ENCODE measurements around the gene SNX15.
A peak's percentile ranks its signal among the peaks of the same experiment; 100 is the strongest.

The SNX15 gene

DNA sequence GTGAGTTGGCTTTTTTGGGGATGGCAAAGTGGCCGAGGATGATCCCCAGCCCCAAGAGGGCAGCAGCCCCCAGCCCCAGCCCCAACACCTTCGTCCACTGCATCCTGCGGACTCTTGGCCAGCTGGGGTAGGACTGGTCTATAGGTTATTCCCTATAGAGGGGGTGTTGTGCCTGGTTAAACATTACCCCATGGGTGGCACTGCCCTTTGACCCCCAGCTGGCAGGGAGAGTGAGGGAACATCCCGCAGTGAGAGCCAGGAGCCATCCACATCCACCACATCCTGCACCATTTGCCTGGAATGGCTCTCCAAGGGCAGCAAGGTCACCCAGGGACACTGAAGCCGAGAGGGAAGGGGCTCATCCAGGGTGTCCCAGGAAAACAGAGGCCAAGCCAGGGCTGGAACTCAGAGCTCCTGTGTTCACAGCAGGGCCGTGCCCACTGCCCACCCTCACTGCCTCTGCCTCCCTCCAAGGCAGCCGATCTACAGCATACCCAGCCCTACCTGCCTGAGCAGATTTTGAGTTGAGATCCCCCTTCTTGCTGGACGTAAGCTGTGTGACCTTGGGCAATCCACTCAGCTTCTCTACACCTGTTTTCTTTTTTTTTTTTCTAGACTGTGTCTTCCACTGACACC, 31.3 kb downstream of the SNX15 start, which contains the start of gene NAALADL1:
Gene NAALADL1 (minus strand): TSS at position 135 of the 636 bp plus-strand sequence. CDS start 32 bp downstream, at position 103.
- no peak for DNase-seq

DNA sequence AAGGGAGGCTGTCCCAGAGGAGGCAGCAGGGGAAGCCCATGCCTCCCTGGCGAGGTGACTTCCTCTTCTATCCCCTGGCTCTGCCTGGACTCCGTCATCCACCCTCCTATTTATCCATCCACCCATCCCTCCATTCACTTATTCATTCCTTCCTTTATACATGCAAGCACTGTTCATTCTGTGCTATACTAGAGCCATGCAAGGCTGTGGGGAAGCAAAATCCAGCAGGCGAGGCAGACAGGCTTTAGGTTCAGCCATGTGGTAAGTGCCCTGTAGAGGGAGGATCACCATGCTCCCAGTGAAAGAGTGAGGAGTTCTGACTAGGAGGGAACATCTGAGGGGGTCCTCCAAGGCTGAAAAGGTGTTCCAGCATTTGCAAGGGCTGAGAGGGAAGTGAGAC, 32.3 kb downstream of the SNX15 start:
- DNase-seq = no peak

DNA sequence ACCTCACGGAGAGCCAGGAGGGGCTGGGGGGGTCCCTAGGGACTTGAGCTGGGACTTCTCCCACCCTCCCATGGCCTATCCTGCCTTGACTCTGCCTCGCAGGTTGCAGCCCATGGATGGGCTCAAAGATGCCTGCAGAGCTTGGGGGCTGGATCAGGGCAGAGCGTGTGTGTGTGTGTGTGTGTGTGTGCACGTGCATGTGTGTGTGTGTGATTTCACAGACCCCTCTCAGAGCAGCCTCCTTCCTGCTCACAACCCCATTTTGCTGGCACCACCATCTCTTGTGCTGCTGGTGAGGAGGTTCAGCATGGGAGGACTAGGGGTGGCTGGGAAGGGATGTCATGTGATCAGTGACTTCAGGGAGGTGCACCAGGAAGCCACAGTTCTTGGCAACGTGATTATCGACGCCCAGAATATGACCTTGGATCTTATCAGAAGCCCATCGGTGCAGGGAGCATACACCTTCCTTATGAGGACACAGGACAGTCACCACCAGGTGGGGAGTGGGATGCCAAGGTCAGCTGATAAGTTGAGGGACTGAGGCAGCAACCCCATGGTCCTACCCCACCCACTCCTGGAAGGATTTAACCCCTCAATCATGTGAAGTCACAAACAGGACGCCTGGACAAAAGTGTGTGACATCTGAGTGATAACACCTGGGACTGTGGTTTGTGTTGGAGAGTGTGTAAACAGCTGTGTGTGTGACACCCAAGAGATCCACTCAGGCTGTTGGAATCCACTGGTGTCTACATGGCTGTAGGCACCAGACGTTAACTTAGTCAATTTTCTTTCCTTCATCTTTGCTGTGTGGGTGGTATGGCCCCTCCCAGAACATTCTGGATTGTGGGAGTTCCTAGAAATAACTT, 33.0 kb downstream of the SNX15 start:
- no peak for DNase-seq

DNA sequence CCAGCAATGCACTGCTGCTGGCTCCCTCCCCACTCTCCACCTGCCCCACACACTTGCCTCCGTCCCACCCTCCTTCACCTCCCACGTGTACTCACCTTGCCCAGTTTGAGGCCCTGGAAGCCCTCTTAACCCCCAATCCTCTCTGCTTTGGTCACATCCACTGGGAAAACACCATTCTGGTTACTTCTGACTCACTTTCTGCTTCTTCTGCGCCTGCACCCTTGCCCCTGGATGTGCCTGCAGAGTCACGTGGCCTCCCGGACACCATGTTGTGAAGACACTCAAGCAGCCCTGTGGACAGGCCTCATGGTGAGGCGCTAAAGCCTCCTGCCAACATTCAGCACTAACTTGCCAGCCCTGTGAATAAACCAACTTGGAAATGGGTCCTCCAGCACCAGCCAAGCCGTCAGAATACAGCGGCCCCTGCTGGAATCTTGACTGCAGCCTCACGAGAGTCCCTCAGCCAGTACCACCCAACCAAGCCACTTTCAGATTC, 33.7 kb downstream of the SNX15 start:
- DNase-seq = no peak

DNA sequence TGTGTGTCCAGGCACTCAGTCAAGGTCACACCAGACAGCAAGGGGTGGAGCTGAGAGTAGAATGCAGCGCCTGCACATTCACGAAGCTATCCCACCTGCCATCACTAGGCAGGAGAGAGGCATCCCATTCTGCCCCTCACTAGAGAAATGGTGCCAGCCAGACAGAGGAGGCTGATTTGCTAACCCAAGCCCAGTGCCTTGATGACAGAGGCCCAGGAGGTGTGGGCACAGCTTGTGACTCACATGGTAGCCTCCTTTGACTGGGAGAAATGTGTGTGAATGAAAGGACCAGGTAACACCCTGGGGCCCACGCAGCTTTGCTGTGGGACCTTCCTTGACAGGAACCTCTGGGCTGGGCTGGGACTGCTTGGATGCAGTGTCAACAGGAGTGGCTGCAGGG, 36.3 kb downstream of the SNX15 start:
- no peak for DNase-seq

DNA sequence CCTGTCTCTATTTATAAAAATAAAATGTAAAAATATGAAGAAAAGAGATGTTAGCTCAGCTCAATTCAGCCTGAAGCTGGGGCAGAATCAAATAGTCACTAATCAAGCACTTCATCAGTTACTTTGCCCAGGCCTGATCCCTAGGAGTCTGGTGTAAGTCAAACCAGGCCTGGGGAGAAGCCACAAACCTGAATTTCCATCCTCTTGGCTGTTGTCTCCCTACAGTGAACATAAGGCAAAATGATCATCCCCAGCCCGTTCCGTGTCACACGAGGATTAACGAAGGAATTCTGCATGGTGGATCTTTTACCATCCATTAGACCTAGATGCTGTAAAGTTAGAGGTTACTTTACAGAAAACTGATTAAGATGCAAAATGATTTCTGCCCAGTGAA, 37.6 kb downstream of the SNX15 start:
- DNase-seq = no peak

DNA sequence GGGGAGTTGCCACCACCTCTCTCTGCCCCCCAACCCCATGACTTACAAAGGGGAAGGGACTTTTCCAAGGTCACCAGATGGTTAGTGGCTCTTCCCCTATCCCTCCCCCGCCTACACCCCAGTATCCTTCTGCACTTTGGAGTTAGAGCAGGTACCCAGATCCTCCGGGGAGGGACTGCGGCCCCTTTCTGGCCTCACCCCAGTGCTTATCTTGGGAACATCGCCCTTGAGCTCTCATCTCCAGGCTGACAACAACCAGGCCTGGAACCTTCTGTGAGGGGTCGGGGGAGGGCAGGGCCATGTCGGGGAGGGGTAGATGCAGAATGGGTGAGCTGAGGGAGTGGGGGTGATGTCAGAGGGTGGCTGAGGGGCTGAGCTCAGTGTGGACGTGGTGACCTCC, 38.6 kb downstream of the SNX15 start:
- no peak for DNase-seq

DNA sequence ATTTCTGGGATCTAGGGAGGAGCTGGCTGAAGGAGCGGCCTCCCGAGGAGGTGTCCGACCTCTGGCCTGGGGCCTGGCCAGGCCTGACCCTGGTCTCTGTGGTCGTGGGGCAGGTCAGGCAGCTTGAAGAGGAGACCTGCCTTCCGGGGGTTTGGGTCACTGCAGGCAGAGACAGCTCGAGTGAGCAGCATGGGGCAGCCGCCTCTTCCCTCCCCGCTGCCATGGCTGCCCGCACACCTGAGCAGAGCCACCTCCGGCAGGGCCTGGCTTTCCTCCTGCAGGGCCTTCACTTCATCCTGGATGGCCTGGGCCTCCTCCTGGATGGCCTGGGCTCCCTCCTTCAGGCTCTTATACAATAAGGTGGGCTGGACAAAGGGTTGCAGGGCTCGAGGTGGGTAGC, 39.1 kb downstream of the SNX15 start:
- no peak for DNase-seq

DNA sequence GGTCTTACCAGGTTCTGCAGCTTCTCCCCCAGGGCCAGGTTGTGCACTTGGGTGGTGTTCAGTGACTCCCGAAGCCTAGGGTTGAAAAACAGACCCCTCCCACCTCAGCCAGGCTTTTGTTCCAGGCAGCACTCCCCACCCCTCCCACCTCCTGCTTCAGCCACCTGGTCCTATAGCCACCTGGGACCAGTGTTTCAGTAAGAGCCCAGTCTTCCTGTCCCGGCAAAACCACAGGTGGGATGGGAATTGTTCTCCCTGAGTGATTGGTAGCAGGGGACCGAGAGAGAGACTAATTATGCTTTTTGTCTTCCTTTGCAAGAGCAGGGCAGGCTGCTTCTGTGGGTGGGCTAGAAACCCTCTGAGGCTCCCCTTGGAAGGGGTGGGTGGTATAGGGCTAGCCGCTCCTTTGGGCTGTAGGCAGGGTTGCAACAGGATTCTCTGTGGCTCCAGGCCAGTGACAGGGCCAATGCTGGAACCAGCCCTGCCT, 39.6 kb downstream of the SNX15 start:
- DNase-seq = no peak

DNA sequence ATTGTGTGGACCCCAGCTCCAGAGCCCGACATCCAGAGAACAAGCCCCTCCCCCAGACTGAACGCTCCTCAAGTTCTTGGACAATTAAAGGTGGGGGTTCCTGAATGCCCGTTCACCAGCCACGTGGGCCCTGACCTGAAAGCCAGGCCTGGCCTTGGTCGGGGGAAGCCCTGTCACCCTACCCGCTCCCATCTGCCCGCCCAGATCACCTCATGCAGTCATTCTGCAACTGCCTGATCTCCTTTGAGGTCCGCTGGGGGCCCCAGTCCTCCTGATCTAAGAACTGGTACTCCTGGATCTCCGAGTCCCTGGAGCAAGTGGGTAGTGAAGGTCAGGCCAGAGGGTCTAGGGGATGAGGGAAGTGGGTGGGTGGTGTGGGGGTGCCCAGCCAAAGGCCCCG, 40.2 kb downstream of the SNX15 start:
- DNase-seq = no peak

DNA sequence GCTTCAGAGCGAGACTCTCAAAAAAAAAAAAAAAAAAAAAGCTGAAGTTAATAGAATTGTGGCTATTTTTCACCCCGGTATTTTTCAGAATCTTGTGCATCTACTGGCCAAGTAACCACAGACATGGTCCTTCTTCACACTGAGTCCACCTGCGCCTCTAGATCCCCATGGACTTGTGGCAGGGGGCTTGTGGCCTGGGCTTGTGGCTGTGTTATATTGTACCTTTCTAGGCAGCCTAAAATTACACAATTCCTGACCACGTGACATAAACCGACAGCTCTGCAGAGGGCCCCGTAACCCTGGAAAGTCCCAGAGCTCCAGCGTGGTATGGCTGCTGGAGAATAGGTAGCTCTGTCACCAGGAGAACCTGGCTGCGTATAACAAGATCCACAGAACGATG, 42.0 kb downstream of the SNX15 start:
- DNase-seq = no peak

DNA sequence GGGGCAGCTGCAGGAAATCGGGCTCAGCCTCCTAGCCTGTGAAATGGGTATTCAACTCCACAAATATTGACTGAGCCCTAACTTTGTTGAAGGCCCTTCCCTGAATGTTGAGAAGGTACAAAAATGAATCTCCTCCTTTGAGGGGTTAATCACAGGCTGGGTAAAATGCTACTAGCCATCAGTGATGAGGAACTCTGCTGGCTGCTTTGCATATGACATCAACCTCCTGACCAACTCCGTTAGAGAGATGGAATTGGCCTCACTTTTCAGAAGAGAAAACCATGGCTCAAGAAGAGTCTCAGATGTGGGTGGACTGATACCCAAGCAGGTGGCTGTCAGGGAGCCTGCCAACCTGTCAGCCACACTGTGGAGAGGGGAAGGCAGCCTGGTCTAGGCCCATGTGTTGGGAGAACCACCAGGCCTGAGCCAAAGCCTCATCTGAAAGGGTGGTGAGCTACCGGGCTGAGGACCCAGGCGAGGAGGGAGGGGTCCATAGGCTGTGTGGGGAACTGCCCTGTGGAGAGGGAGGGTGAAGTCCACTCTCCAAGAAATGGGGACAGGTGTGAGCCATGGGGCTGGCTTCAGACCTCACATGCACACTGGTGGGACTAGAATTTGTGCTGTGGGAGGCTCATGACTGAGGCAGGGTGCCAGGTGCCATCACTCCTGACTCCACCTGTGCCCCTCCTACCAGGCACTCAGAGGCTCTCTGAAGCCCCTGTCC, 44.8 kb downstream of the SNX15 start:
- DNase-seq = no peak

DNA sequence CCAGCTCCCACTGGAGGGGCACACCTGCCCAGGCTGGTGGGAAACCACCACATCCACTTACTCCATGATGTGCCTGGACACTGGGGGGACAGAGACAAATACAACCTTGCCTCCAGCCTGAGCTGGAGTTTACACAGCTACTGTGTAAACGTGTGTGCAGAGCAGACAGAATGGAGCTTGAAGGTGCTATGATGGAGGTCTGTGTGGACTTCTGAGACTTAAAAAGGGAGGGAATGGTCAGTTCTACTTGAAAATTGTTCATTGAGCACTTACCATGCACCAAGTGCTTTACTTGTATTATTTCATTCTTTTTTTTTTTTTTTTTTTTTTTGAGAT, 45.4 kb downstream of the SNX15 start:
- no peak for DNase-seq

DNA sequence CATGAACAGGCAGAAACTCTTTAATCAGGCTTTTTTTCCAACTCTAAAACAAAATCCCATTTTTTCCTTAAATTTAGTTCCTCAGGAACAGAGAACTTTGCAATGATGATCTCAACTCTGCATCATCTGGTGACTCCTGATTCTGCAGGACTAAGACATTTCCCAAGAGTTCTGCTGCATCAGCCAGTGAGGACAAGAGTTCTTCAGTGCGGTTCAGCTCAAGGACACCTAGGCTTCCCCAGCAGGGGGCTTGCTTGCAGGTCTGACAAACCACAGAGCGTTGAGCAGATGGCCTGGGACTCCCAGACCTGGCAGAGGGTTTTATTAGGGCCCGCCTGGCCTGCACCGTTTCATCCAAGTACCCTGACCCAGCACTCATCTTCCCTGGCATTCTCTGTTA, 50.2 kb downstream of the SNX15 start:
- DNase-seq = no peak

DNA sequence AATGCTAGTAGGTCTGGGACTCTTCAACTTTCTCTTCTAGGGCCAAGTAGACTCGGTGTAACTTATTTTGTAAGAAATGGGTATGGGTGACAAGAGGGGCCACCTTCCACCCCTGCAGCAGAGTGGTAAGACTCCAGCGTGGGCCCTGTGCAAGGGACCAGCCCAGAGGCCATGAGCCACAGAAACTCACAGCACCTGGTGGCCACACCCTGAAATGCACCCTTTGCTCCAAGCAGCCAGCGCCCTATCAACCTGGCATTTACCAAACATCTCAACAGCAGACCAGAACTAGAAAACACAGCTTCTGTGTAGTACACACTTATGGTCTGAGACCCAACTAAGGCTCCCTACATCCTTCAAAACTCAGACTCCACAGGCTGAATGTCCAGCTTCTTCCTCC, 50.9 kb downstream of the SNX15 start:
- peak; percentile 79 for DNase-seq

DNA sequence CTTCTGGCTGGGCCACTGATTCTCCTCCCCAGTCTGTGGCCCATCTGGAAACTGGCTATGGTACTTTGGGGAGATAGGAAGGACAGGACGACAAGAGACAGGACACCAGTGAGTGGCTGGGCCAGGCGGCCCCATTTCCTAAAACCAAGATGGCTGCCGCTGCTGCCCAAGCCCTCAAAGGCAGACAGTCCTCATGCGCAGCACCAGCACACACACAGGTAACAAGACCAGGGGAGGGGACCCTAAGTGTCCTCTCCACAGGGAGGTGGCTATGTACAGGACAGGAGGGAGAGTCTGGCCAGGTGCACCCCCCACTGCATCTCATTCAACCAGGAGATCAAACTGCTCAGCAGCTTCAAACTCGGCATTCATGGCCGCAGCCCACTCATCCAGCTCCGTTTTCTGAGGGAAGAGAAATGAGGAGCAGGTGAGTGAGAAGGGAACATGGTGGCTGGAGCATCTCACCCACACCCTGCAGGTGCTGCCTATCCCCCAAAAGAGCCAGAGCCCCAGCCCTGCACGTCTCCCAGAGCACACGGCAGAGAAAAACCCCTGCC, 51.6 kb downstream of the SNX15 start:
- no peak for DNase-seq

DNA sequence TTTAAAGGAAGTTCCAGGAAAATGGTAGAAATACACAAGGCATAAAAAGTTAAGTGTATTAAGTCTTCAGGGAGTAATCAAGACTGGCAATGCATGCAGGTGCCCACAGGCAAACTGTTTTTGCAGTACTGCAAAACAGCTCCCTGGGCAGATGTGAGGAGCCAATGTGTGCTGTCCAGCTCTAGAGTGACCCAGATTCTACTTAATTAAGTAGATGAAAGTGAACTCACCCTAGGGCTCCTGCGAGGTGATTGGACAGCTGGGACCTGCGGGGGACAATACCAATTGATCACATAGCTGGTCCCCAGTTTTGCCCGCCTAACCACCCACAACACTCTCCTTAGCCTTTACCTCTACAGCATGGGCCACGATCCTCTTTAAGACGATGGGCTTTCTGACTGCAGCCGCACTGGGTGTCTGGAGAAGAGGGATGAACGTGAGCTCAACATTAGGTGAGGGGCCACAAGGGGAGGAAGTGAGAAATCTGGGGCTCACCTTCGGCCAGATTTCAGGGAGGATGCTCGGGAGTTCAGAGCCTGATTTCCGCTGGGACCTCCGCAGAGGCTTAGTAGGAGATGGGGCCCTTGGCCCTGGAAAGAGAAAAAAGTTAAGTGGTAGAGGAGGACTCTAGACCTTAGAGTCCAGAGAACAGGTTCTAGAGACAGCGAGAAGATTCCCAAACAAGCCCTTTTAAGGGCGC, 56.0 kb downstream of the SNX15 start:
- DNase-seq = no peak

DNA sequence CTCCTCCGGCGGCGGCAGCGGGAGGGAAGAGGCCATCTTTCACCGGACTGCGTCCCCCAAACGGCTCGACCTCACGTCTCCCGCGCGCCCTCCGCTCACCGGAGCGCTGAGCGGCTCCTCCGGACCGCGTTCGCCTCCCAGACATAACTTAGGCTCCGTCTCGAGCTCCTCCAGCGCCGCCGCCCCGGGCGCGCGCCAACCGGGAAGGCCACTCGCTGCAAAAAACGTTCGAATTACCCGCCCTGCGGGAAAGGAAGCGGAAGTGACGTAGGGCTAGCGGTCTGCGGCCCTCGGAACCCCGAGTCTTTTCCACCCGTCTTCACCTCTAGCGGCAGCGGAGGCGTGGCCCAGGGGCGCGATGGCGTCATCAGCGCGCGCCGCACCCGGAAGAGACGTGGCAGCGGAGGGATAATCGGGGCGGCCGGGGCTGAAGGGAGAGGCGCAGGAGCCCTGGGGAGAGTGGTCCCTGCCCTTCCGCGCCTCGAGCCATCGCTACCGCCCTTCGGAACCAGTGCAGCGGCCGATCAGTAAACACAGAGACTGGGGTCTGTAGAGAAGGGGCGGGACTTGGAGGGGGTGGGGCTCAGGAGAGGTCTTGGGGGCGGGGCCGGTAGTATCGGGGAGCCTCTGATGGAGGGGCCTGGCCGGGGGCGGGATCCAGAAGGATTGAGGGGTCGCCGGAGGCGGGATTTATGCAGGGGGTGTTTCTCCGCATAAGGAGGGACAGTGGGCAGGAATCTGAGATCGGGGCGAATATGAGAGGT, 56.8 kb downstream of the SNX15 start, which contains the start of the genes CDCA5 and ZFPL1:
Gene CDCA5 (minus strand): TSS at position 207 of the 764 bp plus-strand sequence. CDS start 62 bp downstream, at position 145.
Gene ZFPL1 (plus strand): TSS at position 389 of the 764 bp plus-strand sequence. CDS start 477 bp downstream, outside the sequence.
- peak; percentile 97 for DNase-seq

DNA sequence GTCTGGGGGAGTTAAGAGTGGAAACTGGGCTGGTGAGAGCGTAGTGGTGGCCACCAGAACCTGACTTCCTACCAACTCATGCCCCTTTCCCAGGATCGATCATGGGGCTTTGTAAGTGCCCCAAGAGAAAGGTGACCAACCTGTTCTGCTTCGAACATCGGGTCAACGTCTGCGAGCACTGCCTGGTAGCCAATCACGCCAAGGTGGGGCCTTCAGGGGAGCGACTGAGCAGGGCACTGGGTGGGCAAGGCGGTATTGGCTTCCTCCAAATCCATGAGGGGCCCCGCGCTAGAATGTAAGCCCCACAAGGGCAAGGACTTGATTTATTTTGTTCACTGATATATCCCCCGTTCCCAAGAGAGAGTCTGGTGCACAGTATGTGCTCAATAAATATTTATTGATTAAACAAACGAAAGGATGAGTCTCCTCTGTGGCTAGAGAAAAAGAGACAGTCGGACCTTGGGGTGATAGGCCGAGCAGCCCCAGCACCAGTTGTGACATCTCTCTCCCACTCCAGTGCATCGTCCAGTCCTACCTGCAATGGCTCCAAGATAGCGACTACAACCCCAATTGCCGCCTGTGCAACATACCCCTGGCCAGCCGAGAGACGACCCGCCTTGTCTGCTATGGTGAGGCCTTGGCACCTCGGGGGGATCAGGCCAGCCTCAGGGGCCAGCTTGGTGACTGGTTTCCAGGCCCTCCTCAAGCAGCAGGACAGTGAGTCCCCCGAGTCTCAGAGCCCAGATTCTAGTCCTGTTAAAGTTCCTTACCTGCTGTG, 57.5 kb downstream of the SNX15 start:
- DNase-seq = no peak

DNA sequence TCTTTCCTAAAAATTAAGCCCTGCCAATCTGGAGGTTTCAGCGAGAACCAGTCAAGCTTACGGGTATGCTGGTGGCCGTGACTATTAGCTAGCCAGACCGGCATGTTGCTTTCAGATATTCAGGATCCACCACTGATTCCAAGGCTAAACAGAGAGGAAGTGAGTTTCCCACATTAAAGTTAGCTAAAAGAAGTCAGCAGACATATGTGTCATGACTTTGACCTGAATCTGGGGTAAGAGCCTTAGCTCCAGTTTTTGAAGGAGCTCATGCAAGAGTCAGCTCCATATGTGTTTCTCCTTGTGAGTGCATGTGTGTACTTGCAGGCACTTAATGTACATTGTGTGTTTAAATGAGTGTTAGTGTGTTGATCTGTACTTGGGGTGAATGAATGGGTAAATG, 58.2 kb downstream of the SNX15 start:
- no peak for DNase-seq

DNA sequence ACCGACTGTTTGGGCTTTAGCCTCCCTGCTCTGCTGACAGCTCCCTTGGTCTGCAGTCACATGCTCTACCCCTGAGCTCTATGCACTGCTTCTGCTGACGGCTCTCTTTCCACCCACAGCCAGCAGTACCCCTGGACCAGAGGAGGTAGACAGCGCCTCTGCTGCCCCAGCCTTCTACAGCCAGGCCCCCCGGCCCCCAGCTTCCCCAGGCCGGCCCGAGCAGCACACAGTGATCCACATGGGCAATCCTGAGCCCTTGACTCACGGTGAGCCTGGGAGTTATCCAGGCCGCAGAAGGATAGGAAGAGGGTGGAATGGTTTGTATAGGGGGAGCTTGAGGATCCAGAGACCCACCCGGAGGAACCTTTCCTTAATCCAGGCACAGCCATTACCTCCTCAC, 59.6 kb downstream of the SNX15 start:
- no peak for DNase-seq
